ENCODE results near the gene FIP1L1.

FIP1L1 gene

DNA sequence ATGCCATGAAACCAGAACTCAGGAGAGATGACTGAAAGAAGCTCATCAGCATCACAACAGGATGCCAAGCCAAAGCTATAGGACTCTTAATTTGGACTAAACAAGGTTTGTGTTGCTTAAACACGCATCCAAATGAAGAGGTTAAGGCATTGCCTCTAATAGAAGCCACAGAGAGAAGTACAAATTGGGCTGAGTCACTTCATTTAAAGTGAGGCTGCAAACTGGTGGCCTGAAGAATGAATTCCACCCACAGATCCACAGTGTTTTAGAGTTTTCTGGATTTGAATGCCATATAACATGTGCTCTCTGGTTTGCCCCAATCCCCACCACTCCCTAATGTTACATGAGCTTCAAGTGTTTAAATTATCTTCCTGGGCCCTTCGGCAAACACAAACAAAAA lies 103.5 kb downstream of the FIP1L1 start:
- TF ChIP-seq, protein P1, sequence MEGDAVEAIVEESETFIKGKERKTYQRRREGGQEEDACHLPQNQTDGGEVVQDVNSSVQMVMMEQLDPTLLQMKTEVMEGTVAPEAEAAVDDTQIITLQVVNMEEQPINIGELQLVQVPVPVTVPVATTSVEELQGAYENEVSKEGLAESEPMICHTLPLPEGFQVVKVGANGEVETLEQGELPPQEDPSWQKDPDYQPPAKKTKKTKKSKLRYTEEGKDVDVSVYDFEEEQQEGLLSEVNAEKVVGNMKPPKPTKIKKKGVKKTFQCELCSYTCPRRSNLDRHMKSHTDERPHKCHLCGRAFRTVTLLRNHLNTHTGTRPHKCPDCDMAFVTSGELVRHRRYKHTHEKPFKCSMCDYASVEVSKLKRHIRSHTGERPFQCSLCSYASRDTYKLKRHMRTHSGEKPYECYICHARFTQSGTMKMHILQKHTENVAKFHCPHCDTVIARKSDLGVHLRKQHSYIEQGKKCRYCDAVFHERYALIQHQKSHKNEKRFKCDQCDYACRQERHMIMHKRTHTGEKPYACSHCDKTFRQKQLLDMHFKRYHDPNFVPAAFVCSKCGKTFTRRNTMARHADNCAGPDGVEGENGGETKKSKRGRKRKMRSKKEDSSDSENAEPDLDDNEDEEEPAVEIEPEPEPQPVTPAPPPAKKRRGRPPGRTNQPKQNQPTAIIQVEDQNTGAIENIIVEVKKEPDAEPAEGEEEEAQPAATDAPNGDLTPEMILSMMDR (IDR thresholded peaks at IDR 0.05; ENCODE audit: insufficient read depth, missing control alignments), result no peak
- DNase-seq (ENCODE audit: insufficient read length, low spot score), result no peak
- FAIRE-seq, result no peak

DNA sequence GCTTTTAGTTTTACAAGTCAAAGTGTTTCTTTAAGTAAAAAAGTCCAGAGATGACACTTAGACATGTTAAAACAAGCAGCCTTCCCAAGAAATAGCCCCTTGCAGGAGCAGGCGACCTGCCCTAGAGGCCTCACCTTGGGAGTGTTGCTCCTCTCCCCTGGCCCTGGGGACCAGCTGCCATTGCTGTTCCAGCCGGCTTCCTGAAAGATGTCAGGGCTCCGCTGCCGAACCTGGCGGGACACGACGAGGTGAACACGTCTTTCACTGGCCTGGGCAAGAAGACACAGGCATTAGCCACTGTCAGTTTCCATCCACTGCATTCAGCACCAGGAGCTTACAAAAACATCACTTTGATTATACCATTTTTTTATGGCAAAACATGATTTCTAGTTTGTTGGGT lies 104.1 kb downstream of the FIP1L1 start:
- TF ChIP-seq, protein P1 (IDR thresholded peaks at IDR 0.05; ENCODE audit: insufficient read depth, missing control alignments), result no peak
- FAIRE-seq, result no peak
- no peak for DNase-seq (ENCODE audit: insufficient read length, low spot score)

DNA sequence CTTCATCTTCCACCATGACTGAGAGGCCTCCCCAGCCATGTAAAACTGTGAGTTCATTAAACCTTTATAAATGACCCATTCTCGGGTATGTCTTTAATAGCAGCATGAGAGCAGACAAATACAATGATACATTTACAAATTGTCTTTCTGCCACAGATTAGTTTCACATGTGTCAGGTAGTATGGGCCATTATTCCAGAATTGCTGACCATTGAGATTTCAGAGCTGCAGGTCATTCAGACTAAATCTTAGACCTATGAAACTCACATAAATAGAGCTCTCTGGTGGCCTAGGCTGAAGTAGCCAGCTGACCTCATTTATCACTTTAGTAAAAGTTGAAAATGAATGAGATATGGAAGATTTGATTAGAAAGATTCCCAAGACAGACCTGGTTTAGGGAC lies 105.8 kb downstream of the FIP1L1 start:
- no peak for FAIRE-seq

DNA sequence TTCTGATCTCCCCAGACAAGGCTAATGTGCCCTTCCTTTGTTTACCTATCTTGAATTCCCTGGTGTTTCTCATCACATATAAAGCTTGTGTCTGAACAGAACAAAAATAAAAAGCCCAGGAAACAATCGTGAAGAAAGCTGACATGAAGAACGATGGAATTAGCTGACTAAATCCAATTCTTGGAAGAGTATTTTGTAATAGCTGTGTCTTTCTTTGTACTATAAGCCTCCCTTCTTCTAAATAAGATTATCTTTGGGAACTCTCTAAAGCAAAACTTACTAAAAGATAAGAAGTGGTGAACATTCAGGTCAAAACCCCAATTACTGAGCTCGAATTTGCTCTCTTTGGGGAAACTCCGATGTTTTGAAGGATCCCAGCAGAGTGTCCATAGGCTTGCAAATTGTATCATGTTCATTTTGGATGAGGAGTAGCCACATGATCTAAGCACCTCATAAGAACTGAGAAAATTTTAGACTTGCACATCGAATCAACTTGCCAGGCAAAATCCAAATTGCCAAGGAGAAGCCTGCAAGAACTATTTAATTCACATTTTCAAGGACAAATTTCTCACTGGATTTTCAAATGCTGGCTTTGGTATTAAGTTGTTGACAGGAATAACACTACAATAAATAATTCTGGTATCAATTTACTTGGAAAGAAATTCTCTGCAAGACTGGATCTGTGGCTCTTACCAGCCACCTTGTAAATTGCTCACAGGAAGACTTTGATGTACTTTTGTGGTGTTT lies 107.6 kb downstream of the FIP1L1 start:
- DNase-seq (ENCODE audit: insufficient read length, low spot score) (no peak), FAIRE-seq (no peak)
- TF ChIP-seq, protein P1 (IDR thresholded peaks at IDR 0.05; ENCODE audit: insufficient read depth, missing control alignments), result no peak

More for the DNA sequence above, 105.8 kb downstream of the FIP1L1 start:
- TF ChIP-seq, protein P1 (IDR thresholded peaks at IDR 0.05; ENCODE audit: insufficient read depth, missing control alignments), result no peak
- DNase-seq (ENCODE audit: insufficient read length, low spot score), result no peak

GRCh38 chr4:53485658-53486040 lies 108.2 kb downstream of the FIP1L1 start:
- DNase-seq (ENCODE audit: insufficient read length, low spot score) (no peak), FAIRE-seq (no peak)
- TF ChIP-seq, protein P1 (IDR thresholded peaks at IDR 0.05; ENCODE audit: insufficient read depth, missing control alignments), result no peak

- TF ChIP-seq, protein P1 (IDR thresholded peaks at IDR 0.05; ENCODE audit: insufficient read depth, missing control alignments), result no peak
- no peak for FAIRE-seq
- no peak for DNase-seq (ENCODE audit: insufficient read length, low spot score)
These were observed 110.3 kb downstream of the FIP1L1 start for GRCh38 chr4:53487766-53488165.

DNA sequence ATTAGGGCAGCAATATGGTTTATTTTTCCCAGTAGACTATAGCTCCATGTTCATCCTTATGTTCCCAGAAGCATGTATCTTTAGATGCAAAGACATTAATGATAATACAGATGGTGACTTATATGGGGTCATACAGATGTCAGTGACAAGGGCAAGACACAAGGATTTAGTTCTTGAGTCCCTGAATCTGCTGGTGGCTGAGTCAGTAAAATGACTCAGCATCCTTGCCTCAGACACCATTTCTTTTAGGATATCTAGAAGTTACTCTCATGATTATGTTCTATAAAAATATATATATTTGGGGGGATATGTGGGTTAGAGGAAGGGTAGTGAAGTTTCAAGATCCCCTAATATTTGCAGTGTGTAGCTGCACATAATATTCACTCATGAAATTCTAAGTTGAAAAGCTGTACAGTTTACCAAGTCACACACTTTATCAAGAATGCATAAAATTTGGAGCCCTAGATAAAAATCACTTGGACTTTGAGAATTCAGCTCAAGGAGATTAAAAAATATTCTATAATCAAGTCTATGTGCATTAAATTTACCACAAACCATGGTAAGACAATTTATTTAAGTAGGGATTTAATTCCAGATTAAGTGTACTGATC lies 111.9 kb downstream of the FIP1L1 start:
- DNase-seq (ENCODE audit: insufficient read length, low spot score) (no peak), FAIRE-seq (no peak)
- TF ChIP-seq, protein P1 (IDR thresholded peaks at IDR 0.05; ENCODE audit: insufficient read depth, missing control alignments), result no peak

Measured in D721Med (cell line).